HCT116 (cell line): ENCODE data around the gene COL1A1. TPM values are rescaled to one million over a fixed set of nuclear protein-coding genes. Genes with fewer than 3 reads are reported as not detected.

Experiments
- ATAC-seq: fragments of 200-7000 bp; cut with Tn5 transposase; 2 replicates; pipeline ENCODE4 v1.9.1; 2020; ENCODE audit warnings: mild to moderate bottlenecking, moderate library complexity
- BruUV-seq: library from RNA; stranded (reverse); fragments of 400-500 nt; replicated peaks from 2 replicates; lab custom pipeline; 2021; lab: Mats Ljungman, UMichigan
- CTCF ChIA-PET: fragments of 300-600 bp; sonication (Branson Sonifier 250); formaldehyde crosslinking; loops from one replicate; lab custom pipeline; 2021; ENCODE audit warnings: antibody characterized with exemption; lab: Charles Lee
- POLR2A ChIA-PET: fragments of 300-600, 350-600 bp; sonication (Branson Sonifier 250); formaldehyde crosslinking; loops from one replicate; lab custom pipeline; 2021; ENCODE audit warnings: antibody characterized with exemption; lab: Charles Lee
- RAD21 ChIA-PET, 2 experiments: fragments of 300-600 bp; sonication (Branson Sonifier 250); formaldehyde crosslinking; loops; one replicate each; lab custom pipeline; 2023; ENCODE audit warnings: low total read pairs in 2 of 2; ENCODE audit not compliant: uncharacterized antibody in 2 of 2, unreplicated experiment in 2 of 2, low non-redundant PET in 1 of 2; lab: Charles Lee
- DNase-seq: peaks from one replicate; pipeline ENCODE4 v3.0.0-alpha.2; 2010; ENCODE audit warnings: low read depth, low spot score
- H2AFZ ChIP-seq: fragments of 200-600 bp; shearing (Covaris generic), sonication (generic); 2 replicates; pipeline ENCODE4 v1.6.1; 2017; ENCODE audit warnings: low read depth, mixed run types, mixed read lengths, antibody characterized with exemption, low read length; ENCODE audit not compliant: poor library complexity, severe bottlenecking
- H3K27ac ChIP-seq: 2 replicates; pipeline ENCODE4 v1.5.1; 2012; ENCODE audit warnings: low read depth, low read length
- H3K27me3 ChIP-seq: fragments of 200-600 bp; sonication (generic); 2 replicates; pipeline ENCODE4 v1.6.1; 2016; ENCODE audit warnings: mixed run types, low read length, mixed read lengths; ENCODE audit not compliant: insufficient read depth
- H3K36me3 ChIP-seq, 2 experiments: fragments of 200-500 bp in 1 of 2; fragments of 200-600 bp in 1 of 2; sonication (Bioruptor generic) in 1 of 2; sonication (generic) in 1 of 2; 2 replicates each; pipeline versions ENCODE4 v1.5.1 to v1.6.1; 2014 to 2016; ENCODE audit warnings: low read length in 2 of 2, inconsistent platforms in 1 of 2, mixed read lengths in 1 of 2, mixed run types in 1 of 2; ENCODE audit not compliant: insufficient read depth in 2 of 2, control insufficient read depth in 1 of 2
- H3K4me1 ChIP-seq, 2 experiments: fragments of 200-600 bp in 1 of 2; sonication (generic) in 1 of 2; 2 replicates each; pipeline versions ENCODE4 v1.5.1 to v1.6.1; 2012 to 2017; ENCODE audit warnings: low read length in 2 of 2, inconsistent platforms in 1 of 2, mild to moderate bottlenecking in 1 of 2, mixed read lengths in 1 of 2, mixed run types in 1 of 2, moderate library complexity in 1 of 2; ENCODE audit not compliant: insufficient read depth in 2 of 2, control insufficient read depth in 1 of 2
- H3K4me2 ChIP-seq: fragments of 200-600 bp; sonication (generic); 2 replicates; pipeline ENCODE4 v1.6.1; 2017; ENCODE audit warnings: mixed run types, low read length, mixed read lengths
- H3K4me3 ChIP-seq, 2 experiments: fragments of 200-600 bp in 1 of 2; sonication (generic) in 1 of 2; replicated peaks in 1 of 2; 2 replicates each; pipeline ENCODE4 v1.5.1; 2011 to 2016; ENCODE audit warnings: low read length in 2 of 2, control low read depth in 1 of 2, low read depth in 1 of 2, mild to moderate bottlenecking in 1 of 2, mixed read lengths in 1 of 2, mixed run types in 1 of 2
- H3K79me2 ChIP-seq: fragments of 200-600 bp; sonication (generic); 2 replicates; pipeline ENCODE4 v1.6.1; 2017; ENCODE audit warnings: mild to moderate bottlenecking, mixed run types, low read length, moderate library complexity, mixed read lengths; ENCODE audit not compliant: insufficient read depth
- H3K9ac ChIP-seq: fragments of 200-600 bp; sonication (generic); 2 replicates; pipeline ENCODE4 v1.6.1; 2016; ENCODE audit warnings: low read length, mixed read lengths
- H3K9me2 ChIP-seq: fragments of 200-600 bp; sonication (generic), shearing (Covaris generic); 2 replicates; pipeline ENCODE4 v1.6.1; 2017; ENCODE audit warnings: mixed run types, mild to moderate bottlenecking, moderate library complexity; ENCODE audit not compliant: insufficient read depth
- H3K9me3 ChIP-seq, 2 experiments: fragments of 200-500 bp in 1 of 2; fragments of 200-600 bp in 1 of 2; sonication (Bioruptor generic) in 1 of 2; sonication (generic) in 1 of 2; 2 replicates each; pipeline ENCODE4 v1.6.1; 2014 to 2017; ENCODE audit warnings: low read length in 2 of 2, mixed read lengths in 2 of 2, inconsistent platforms in 1 of 2, low read depth in 1 of 2, mild to moderate bottlenecking in 1 of 2, mixed run types in 1 of 2, moderate library complexity in 1 of 2; ENCODE audit not compliant: control insufficient read depth in 1 of 2, insufficient read depth in 1 of 2
- H4K20me1 ChIP-seq: fragments of 200-600 bp; sonication (generic), shearing (Covaris generic); 2 replicates; pipeline ENCODE4 v1.6.1; 2017; ENCODE audit warnings: mixed run types, mild to moderate bottlenecking, moderate library complexity; ENCODE audit not compliant: insufficient read depth
- ATF3 ChIP-seq: IDR thresholded peaks from 2 replicates; pipeline ENCODE4 v1.6.1; 2012
- CBX3 ChIP-seq: IDR thresholded peaks from 2 replicates; pipeline ENCODE4 v1.6.1; 2012; ENCODE audit warnings: low read depth
- CEBPB ChIP-seq: IDR thresholded peaks from 2 replicates; pipeline ENCODE4 v1.6.1; 2012; ENCODE audit warnings: low read depth
- EGR1 ChIP-seq: IDR thresholded peaks from 2 replicates; pipeline ENCODE4 v1.6.1; 2012; ENCODE audit warnings: low read depth
- EZH2 ChIP-seq: fragments of 200-600 bp; sonication (generic); IDR thresholded peaks from 2 replicates; pipeline ENCODE4 v1.6.1; 2017; ENCODE audit warnings: antibody characterized with exemption, mixed run types
- EZH2phosphoT487 ChIP-seq: fragments of 200-600 bp; IDR thresholded peaks from 2 replicates; pipeline ENCODE4 v1.6.1; 2018; ENCODE audit warnings: antibody characterized with exemption, borderline replicate concordance
- MAX ChIP-seq: IDR thresholded peaks from 2 replicates; pipeline ENCODE4 v1.6.1; 2012
- POLR2AphosphoS5 ChIP-seq: IDR thresholded peaks from 2 replicates; pipeline ENCODE4 v1.6.1; 2011; ENCODE audit warnings: mild to moderate bottlenecking, low read depth, low read length, moderate library complexity
- SP1 ChIP-seq: IDR thresholded peaks from 2 replicates; pipeline ENCODE4 v1.6.1; 2012; ENCODE audit warnings: low read depth
- SRF ChIP-seq: IDR thresholded peaks from 2 replicates; pipeline ENCODE4 v1.6.1; 2012; ENCODE audit warnings: low read depth
- TCF7L2 ChIP-seq: IDR thresholded peaks from 2 replicates; pipeline ENCODE4 v1.7.0; 2011; ENCODE audit warnings: borderline replicate concordance, inconsistent platforms; ENCODE audit not compliant: insufficient read depth, insufficient read length; ENCODE audit errors: extremely low read depth
- ZNF274 ChIP-seq: fragments of 200-500 bp; sonication (Bioruptor generic); IDR thresholded peaks from 2 replicates; pipeline ENCODE4 v1.6.1; 2014; ENCODE audit warnings: mild to moderate bottlenecking, low read depth, low read length, inconsistent platforms
- intact Hi-C: fragments of 100-400 bp; cut with micrococcal nuclease; formaldehyde crosslinking; loops from 2 replicates; pipeline ENCODE4 v1.10.0; 2022
- total RNA-seq: library from RNA; stranded (reverse); gene quantifications from one replicate; pipeline ENCODE4 v1.2.1, GENCODE V29; 2021; ENCODE audit not compliant: unreplicated experiment
- TF ChIP-seq, protein P1 (sequence below): IDR thresholded peaks from 2 replicates; pipeline ENCODE4 v1.6.1; 2011; ENCODE audit warnings: mild to moderate bottlenecking, low read length, moderate library complexity; ENCODE audit not compliant: insufficient replicate concordance; ENCODE audit errors: extremely low read depth
- TF ChIP-seq, protein P2 (sequence below): IDR thresholded peaks from 2 replicates; pipeline ENCODE4 v1.6.1; 2012; ENCODE audit warnings: low read depth

COL1A1 gene
- total RNA-seq, 1 experiment from 2014 or later = 33.6 TPM

DNA sequence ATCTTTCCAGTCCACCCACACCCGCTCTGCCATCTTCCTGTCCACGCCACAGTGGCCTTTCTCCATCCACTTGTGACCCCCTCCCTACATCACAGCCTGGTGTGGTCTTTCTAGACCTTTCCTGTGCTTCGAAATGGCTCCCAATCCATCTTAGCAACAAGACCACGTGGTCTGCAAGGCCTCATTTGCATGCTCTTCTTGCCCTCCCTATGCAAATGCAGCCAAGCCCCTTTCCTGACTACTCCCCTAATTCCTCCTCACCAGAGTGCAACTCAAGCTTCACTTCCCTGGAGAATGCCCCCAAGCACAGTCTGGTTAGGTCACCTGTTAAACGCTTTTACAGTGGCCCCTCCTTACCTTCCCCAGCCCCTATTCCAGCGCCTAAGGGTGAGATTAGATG, 57.1 kb downstream of the COL1A1 start:
- Histone ChIP-seq H3K4me1 (peaks cover 10 to 30% of the 10 kb centered on the region in 2 experiments; a peak in 3 of 4 replicates), H2AFZ (no peak overlapping the region), H3K27me3 (no peaks in the 10 kb centered on the region), H4K20me1 (peaks cover 4% of the 10 kb centered on the region; the same call in 1 of the 2 replicates), H3K9ac (no peak overlapping the region), H3K9me3 (no peaks in the 10 kb centered on the region), H3K27ac (no peak overlapping the region), H3K4me2 (no peak overlapping the region), H3K36me3 (peaks cover 56 to 78% of the 10 kb centered on the region in 2 experiments), H3K79me2 (peaks cover 79% of the 10 kb centered on the region), H3K4me3 (no peak overlapping the region), H3K9me2 (no peaks in the 10 kb centered on the region)
- POLR2A ChIA-PET = no interaction called here
- RAD21 ChIA-PET = no interaction called here
- no peak for TF ChIP-seq ZNF274
- no peak for TF ChIP-seq EZH2
- TF ChIP-seq EGR1 = no peak
- no peak for TF ChIP-seq POLR2AphosphoS5
- no peak for TF ChIP-seq SP1
- TF ChIP-seq, protein P1, sequence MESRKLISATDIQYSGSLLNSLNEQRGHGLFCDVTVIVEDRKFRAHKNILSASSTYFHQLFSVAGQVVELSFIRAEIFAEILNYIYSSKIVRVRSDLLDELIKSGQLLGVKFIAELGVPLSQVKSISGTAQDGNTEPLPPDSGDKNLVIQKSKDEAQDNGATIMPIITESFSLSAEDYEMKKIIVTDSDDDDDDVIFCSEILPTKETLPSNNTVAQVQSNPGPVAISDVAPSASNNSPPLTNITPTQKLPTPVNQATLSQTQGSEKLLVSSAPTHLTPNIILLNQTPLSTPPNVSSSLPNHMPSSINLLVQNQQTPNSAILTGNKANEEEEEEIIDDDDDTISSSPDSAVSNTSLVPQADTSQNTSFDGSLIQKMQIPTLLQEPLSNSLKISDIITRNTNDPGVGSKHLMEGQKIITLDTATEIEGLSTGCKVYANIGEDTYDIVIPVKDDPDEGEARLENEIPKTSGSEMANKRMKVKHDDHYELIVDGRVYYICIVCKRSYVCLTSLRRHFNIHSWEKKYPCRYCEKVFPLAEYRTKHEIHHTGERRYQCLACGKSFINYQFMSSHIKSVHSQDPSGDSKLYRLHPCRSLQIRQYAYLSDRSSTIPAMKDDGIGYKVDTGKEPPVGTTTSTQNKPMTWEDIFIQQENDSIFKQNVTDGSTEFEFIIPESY = no peak
- TF ChIP-seq MAX = no peak
- no peak for TF ChIP-seq EZH2phosphoT487
- no peak for TF ChIP-seq SRF
- TF ChIP-seq CEBPB = no peak
- no peak for TF ChIP-seq CBX3
- no peak for TF ChIP-seq TCF7L2
- TF ChIP-seq, protein P2, sequence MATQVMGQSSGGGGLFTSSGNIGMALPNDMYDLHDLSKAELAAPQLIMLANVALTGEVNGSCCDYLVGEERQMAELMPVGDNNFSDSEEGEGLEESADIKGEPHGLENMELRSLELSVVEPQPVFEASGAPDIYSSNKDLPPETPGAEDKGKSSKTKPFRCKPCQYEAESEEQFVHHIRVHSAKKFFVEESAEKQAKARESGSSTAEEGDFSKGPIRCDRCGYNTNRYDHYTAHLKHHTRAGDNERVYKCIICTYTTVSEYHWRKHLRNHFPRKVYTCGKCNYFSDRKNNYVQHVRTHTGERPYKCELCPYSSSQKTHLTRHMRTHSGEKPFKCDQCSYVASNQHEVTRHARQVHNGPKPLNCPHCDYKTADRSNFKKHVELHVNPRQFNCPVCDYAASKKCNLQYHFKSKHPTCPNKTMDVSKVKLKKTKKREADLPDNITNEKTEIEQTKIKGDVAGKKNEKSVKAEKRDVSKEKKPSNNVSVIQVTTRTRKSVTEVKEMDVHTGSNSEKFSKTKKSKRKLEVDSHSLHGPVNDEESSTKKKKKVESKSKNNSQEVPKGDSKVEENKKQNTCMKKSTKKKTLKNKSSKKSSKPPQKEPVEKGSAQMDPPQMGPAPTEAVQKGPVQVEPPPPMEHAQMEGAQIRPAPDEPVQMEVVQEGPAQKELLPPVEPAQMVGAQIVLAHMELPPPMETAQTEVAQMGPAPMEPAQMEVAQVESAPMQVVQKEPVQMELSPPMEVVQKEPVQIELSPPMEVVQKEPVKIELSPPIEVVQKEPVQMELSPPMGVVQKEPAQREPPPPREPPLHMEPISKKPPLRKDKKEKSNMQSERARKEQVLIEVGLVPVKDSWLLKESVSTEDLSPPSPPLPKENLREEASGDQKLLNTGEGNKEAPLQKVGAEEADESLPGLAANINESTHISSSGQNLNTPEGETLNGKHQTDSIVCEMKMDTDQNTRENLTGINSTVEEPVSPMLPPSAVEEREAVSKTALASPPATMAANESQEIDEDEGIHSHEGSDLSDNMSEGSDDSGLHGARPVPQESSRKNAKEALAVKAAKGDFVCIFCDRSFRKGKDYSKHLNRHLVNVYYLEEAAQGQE = no peak
- TF ChIP-seq ATF3 = no peak
- no TSS peak for BruUV-seq
- ATAC-seq (no peak), DNase-seq (no peak)
- CTCF ChIA-PET = no interaction called here
- intact Hi-C loops = no loop called here
